HL-60 (cell line): Measurements from ENCODE around the gene AP3S2.

Experiments used
- GABPA ChIP-seq: IDR thresholded peaks from 2 replicates; pipeline ENCODE4 v1.6.1; 2012; ENCODE audit warnings: low read depth
- POLR2AphosphoS5 ChIP-seq: IDR thresholded peaks from 2 replicates; pipeline ENCODE4 v1.6.1; 2012; ENCODE audit warnings: low read depth
- SPI1 ChIP-seq: IDR thresholded peaks from 2 replicates; pipeline ENCODE4 v1.6.1; 2012; ENCODE audit warnings: low read depth, mild to moderate bottlenecking, borderline replicate concordance
- TF ChIP-seq, protein P1 (sequence below): IDR thresholded peaks from 2 replicates; pipeline ENCODE4 v1.6.1; 2012; ENCODE audit warnings: low read depth; ENCODE audit not compliant: insufficient replicate concordance
- TF ChIP-seq, protein P2 (sequence below): IDR thresholded peaks from one replicate; pipeline ENCODE4 v1.5.1; 2011; ENCODE audit warnings: low read length, control low read depth, inconsistent platforms; ENCODE audit not compliant: insufficient read depth

DNA sequence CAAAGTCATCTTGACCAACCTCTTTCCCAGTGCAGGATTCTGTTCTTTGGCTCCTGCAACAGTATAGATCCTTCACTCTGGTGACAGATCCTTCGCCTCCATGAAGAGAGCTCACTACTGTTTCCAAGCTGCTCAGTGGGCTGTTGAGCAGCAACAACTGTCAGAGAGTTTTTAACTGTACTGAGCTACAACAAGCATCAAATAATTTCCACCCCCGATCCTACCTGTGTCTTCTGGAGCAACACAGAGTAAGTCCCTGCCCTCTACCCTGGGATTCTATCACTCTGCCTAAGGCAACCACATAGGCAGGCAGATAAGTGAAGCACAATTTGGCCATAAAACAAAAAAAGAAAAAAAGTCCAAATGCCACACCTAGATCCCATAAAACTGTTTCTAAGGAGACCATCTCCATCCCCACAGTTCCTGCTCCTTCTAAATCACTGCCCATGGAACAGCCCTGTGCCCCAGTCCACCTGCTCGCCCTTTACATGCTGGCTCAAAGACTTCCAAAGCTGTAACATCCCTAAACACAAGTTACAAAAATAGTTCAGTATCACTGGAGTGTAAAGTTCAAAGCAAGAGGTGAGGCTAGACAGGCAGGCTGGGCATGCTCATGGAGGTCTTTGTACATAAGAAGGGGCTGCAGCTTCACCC, 41.3 kb downstream of the AP3S2 start:
- TF ChIP-seq, protein P1, sequence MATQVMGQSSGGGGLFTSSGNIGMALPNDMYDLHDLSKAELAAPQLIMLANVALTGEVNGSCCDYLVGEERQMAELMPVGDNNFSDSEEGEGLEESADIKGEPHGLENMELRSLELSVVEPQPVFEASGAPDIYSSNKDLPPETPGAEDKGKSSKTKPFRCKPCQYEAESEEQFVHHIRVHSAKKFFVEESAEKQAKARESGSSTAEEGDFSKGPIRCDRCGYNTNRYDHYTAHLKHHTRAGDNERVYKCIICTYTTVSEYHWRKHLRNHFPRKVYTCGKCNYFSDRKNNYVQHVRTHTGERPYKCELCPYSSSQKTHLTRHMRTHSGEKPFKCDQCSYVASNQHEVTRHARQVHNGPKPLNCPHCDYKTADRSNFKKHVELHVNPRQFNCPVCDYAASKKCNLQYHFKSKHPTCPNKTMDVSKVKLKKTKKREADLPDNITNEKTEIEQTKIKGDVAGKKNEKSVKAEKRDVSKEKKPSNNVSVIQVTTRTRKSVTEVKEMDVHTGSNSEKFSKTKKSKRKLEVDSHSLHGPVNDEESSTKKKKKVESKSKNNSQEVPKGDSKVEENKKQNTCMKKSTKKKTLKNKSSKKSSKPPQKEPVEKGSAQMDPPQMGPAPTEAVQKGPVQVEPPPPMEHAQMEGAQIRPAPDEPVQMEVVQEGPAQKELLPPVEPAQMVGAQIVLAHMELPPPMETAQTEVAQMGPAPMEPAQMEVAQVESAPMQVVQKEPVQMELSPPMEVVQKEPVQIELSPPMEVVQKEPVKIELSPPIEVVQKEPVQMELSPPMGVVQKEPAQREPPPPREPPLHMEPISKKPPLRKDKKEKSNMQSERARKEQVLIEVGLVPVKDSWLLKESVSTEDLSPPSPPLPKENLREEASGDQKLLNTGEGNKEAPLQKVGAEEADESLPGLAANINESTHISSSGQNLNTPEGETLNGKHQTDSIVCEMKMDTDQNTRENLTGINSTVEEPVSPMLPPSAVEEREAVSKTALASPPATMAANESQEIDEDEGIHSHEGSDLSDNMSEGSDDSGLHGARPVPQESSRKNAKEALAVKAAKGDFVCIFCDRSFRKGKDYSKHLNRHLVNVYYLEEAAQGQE, result no peak
- TF ChIP-seq, protein P2, sequence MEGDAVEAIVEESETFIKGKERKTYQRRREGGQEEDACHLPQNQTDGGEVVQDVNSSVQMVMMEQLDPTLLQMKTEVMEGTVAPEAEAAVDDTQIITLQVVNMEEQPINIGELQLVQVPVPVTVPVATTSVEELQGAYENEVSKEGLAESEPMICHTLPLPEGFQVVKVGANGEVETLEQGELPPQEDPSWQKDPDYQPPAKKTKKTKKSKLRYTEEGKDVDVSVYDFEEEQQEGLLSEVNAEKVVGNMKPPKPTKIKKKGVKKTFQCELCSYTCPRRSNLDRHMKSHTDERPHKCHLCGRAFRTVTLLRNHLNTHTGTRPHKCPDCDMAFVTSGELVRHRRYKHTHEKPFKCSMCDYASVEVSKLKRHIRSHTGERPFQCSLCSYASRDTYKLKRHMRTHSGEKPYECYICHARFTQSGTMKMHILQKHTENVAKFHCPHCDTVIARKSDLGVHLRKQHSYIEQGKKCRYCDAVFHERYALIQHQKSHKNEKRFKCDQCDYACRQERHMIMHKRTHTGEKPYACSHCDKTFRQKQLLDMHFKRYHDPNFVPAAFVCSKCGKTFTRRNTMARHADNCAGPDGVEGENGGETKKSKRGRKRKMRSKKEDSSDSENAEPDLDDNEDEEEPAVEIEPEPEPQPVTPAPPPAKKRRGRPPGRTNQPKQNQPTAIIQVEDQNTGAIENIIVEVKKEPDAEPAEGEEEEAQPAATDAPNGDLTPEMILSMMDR, result no peak
- no peak for TF ChIP-seq GABPA
- no peak for TF ChIP-seq POLR2AphosphoS5
- TF ChIP-seq SPI1, result no peak
